ENCODE measurements around the gene SLC9C2.
"Not testable (repeated sequence)": the region's sequence is repeated elsewhere in the genome, so short reads cannot be mapped to it uniquely, and the experiment has no call there.

Gene SLC9C2

GRCh38 chr1:173478094-173478674 is 124.7 kb downstream of the SLC9C2 start:
- no peak for DNase-seq

GRCh38 chr1:173477286-173478093 is 125.4 kb downstream of the SLC9C2 start, which contains the start of gene PRDX6:
PRDX6 (plus strand) TSS chr1:173477335; CDS start chr1:173477398, 63 bp downstream.
- no peak for DNase-seq

GRCh38 chr1:173476665-173477285 is 126.1 kb downstream of the SLC9C2 start:
- peak; percentile 79 for DNase-seq

GRCh38 chr1:173476197-173476664 is 126.6 kb downstream of the SLC9C2 start:
- DNase-seq = no peak

GRCh38 chr1:173475564-173476196 is 127.2 kb downstream of the SLC9C2 start:
- no peak for DNase-seq

GRCh38 chr1:173474780-173475421 is 128.0 kb downstream of the SLC9C2 start:
- DNase-seq = not testable (repeated sequence)

GRCh38 chr1:173474097-173474779 is 128.6 kb downstream of the SLC9C2 start:
- no peak for DNase-seq

GRCh38 chr1:173473599-173474011 is 129.3 kb downstream of the SLC9C2 start:
- no peak for DNase-seq

- DNase-seq = no peak
Measured at GRCh38 chr1:173470608-173471007, 132.3 kb downstream of the SLC9C2 start.

- no peak for DNase-seq
Measured at GRCh38 chr1:173469656-173470055, 133.2 kb downstream of the SLC9C2 start.

- no peak for DNase-seq
Measured at GRCh38 chr1:173467426-173467825, 135.4 kb downstream of the SLC9C2 start.

GRCh38 chr1:173464185-173464584 is 138.7 kb downstream of the SLC9C2 start:
- DNase-seq = not testable (repeated sequence)

- not testable (repeated sequence) for DNase-seq
Measured at GRCh38 chr1:173462666-173463065, 140.2 kb downstream of the SLC9C2 start.

- no peak for DNase-seq
Measured at GRCh38 chr1:173459885-173460284, 143.0 kb downstream of the SLC9C2 start.

- DNase-seq = no peak
Measured at GRCh38 chr1:173454966-173455524, 147.8 kb downstream of the SLC9C2 start.

- no peak for DNase-seq
Measured at GRCh38 chr1:173453982-173454381, 148.9 kb downstream of the SLC9C2 start.

- no peak for DNase-seq
Measured at GRCh38 chr1:173451981-173452380, 150.9 kb downstream of the SLC9C2 start.

Data from activated effector memory CD4-positive, alpha-beta T cell treated with Interleukin-2 at 50 U/mL for 16 hours (primary cell).